Activated gamma-delta T cell treated with Interleukin-2 at 50 U/mL for 16 hours (primary cell): ENCODE results near the gene OR8B3.
A peak's percentile ranks its signal among the peaks of the same experiment; 100 is the strongest.
"Not testable (repeated sequence)": the region's sequence is repeated elsewhere in the genome, so short reads cannot be mapped to it uniquely, and the experiment has no call there.

ENCODE experiments used
- DNase-seq: peaks from one replicate; pipeline ENCODE4 v3.0.0-alpha.2; 2020

Gene OR8B3, protein sequence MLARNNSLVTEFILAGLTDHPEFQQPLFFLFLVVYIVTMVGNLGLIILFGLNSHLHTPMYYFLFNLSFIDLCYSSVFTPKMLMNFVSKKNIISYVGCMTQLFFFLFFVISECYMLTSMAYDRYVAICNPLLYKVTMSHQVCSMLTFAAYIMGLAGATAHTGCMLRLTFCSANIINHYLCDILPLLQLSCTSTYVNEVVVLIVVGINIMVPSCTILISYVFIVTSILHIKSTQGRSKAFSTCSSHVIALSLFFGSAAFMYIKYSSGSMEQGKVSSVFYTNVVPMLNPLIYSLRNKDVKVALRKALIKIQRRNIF

DNA sequence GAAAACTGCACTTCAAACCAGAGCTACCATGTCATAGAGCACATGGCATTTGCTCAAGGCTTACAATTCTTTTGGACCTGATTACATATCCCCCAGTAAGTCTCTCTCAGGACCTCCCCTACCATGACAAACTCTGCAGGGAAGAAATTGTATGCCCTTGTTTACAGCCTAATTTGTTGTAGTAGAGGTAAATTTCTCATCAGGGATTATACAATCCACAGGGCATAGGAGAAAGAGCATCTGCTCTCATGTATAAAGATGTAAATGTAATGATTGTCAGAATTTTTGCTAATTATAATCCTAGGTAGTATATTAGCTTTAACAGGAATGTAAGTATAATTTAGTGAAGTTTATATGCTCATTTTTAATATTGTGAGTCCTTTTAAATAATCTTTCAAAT is at the start of gene OR8B3:
TSS of gene OR8B3 (minus strand) at position 101 of the 400 bp plus-strand sequence. CDS start 1,673 bp downstream, outside the sequence.
- DNase-seq, result no peak

DNA sequence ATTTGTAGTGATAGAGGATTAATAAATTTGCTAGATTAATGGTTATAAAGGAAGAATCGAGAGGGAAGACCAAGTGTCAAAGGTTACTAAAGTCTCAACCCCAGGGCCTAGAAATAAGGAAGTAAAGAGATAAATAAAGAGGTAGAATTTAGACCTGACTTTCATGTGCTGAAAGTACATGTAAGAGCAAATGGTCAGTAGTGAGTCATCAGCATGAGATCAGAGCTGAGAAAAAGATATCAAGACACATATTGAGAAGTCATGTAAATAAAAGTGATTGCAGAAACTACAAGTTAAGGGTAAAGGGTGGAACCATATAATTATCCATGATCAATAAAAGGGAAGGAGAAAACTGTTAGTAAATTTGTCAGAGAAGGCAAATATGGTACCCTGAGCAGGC is 48.1 kb upstream of the OR8B3 start:
- no peak for DNase-seq

DNA sequence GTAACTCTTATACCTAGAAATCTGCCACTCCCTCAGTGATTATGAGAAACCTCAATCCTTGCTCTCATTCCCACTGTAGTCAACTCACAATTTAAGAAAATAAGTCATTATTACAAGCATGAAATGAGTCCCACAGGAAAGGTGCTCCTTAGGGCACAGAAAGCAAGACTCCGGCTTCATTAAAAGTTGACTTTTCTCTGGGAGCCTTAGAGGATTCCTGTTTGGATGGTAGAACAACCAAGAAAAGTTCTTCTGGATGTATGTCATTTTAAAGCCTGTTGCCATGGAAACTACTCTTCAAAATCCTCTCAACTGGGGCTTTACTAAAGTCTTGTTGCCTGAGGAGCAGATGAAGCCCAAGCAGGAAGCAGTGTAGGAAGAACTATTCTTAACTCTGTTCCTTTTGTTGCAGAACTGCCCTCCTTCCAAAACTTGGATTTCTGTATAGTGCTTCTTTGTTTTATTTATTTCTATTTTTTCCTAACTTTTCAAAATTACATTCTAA is 46.9 kb upstream of the OR8B3 start, which contains the start of gene OR8B8:
TSS of gene OR8B8 (minus strand) at position 51 of the 505 bp plus-strand sequence. CDS start 4,611 bp downstream, outside the sequence.
- no peak for DNase-seq

DNA sequence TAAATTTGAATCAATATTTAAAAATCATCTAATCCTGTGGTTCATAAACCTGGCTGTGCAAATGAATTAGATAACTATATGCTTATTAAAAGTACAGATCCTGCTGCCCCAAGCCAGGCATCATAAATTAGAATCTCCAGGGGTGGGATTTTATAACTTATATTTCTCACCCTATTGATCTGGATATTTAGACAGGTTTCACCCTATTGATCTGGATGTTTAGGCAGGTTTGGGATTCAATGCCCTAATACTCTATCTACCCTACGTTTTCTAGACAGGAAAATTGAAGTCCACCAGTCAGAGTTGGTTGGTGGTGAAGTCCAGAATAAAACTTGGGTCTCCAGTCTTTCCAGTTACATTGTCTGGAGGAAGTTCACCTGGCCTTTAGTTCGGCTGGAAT is 44.0 kb upstream of the OR8B3 start:
- DNase-seq, result no peak

DNA sequence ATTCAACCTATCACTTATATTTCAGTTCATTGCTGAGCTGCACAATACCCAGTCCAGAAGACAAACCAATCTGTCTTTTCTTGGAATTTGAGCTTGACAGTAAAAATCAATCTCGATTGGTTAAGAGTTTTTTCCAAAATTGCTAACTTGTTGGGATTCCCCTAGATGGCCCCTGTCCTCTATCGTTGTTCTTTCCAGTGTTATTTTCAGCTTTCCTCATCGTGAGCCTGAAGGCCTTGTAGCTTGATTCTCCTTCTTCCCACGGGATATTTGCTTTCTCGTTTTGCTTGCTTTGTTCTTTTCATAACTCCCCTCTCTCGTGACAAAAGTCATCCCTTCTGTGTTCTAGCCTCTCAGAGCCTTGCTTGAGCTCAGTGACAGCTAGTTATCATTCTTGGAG is 43.6 kb upstream of the OR8B3 start:
- DNase-seq, result no peak

DNA sequence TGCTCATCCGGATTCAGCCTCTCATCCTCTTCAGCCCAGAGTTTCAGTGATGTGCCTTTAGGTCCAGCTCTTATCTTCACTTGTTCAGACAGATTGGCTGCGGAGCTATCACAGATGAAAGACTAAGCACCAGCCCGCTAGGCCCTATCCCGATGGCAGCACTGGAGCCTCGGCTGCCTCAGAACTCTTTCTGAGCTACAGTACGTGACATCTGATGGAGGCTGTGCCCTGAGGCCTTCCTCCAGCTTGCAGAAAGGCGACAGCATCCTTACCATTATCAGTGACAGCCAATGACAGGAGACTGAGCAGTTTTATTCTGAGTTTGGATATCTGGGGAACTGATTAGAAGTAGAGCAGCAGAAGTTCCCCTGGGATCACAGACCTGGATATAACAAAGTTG is 42.7 kb upstream of the OR8B3 start:
- DNase-seq, result no peak

DNA sequence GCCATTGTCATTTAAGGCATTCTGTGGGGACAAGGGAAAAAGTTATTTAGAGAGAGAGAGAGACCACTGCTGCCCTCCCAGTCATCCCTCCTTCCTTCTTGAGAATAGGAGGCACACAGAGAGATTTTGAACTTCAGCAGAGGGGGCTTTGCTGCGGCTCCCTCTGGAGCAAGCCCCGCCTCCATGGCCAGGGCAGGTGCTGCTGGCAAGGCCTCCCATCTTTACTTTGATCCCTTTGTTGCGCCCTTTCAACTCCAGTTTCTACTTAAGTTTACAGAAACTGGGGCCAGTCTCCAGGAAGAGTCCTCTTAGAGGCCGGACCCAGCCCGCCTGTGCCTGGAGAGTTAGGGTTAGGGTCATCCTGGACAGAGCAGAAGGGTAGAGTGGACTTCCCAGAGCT is 42.3 kb upstream of the OR8B3 start:
- DNase-seq, result no peak

DNA sequence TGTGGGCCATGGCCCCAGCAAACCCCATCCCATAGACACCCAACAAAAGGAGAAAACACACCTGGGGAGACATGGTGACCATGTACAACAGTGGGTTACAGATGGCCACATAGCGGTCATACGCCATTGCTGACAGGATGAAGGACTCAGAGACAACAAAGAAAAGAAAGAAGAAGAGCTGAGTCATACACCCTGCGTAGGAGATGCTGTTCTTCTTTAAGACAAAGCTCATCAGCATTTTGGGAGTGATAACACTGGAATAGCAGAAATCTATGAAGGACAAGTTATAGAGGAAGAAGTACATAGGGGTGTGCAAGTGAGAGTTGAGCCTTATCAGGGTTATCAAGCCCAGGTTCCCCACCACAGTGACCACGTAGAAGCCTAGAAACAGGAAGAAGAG is 41.8 kb upstream of the OR8B3 start:
- DNase-seq, result no peak

DNA sequence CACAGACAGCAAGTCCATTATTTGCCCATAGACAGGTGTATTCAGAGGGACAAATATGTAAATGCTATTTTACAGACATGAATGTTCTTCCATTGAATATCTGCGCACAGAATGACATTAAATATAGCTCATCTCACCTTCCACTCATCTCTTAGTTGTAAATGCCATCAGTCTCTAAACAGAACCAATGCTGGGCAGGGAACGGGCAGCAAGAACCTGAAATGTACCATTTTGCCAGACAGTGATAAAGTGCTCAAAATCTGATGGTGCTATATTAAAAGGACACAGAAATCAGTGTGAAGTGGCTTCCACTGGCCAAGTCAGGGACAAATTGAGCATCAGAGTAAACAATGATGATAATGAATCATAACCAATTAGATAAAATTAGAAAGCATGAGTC is 35.9 kb upstream of the OR8B3 start:
- no peak for DNase-seq

DNA sequence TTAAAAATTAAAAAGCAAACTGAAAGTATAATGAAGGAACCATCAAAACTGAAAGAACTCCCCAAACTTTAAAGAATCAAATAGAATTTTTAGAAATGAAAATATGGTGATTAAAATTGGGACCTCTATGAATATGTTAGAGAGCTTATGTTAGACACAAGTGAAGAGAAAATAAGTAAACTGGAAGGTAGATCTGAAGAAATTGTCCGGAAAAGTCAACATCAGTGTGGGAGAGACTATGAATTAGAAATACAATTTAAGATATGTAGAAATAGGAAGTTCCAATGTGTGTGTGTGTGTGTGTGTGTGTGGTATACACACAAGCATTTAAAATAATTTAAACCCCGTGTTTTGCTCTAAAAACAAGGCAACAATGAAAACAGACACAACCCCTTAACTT is 30.8 kb upstream of the OR8B3 start:
- DNase-seq, result no peak

DNA sequence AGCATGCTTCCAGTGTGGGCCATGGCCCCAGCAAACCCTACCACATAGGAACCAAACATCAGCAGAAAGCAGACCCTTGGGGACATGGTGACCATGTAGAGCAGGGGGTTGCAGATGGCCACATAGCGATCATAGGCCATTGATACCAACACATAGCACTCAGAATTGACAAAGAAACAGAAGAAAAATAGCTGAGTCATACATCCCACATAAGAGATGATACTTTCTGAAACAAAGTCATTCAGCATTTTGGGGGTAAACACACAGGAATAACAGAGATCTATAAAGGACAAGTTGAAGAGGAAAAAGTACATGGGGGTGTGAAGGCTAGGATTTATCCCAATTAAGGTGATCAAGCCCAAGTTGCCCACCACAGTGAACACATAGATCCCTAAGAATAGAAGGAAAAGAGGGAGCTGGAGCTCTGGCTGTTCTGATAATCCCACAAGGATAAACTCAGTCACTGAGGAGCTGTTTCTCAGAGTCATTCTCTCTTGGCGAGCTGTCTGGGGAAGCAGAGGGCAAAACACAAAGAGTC is 25.6 kb upstream of the OR8B3 start, which contains the start of gene OR8B4:
TSS of gene OR8B4 (minus strand) at position 488 of the 538 bp plus-strand sequence. CDS start at position 488, 0 bp downstream.
- no peak for DNase-seq

DNA sequence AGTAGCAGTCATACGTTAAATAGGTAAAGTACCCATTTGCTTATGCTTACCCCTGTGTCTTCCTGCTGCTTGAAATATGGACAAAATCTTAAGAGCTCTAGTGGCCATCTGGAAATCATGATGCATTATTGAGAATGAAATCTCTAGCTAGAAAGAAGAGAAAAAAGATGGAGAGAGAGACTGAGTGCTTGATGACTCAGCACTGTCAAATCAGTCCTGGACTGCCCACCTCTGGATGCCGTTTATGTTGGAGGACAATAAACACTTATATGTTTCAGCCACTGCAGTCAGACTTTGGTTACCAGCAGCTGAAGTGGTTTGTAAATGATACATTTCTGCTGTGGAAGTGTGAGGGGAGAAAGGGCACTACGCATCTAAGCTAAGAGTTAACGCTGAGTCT is 22.2 kb upstream of the OR8B3 start:
- DNase-seq, result no peak

DNA sequence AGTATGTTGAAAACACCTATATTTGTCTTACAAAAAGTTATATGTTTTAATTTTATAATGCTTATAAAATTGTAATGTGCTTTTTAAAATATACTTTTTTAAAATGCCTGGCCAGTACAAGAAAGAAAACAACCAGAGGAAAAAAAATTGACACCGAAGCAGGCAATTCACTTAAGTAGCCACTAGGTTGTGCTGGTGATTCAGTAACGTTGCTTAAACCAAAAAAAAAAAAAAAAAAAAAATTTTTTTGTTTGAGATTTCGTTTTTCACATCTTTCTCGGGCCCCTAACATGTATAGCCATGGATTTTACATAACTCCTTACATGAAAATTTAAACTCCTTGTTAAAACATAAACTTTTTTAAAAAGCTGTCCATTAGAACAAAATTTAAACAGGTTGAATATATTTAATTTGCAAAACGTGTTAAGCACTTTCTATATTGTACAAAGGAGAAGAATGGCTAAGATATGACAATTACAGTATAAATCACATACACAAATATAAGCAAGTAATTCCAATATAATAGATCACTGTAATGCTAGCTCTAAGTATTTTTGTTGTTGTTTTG is 16.6 kb upstream of the OR8B3 start:
- DNase-seq, result no peak

DNA sequence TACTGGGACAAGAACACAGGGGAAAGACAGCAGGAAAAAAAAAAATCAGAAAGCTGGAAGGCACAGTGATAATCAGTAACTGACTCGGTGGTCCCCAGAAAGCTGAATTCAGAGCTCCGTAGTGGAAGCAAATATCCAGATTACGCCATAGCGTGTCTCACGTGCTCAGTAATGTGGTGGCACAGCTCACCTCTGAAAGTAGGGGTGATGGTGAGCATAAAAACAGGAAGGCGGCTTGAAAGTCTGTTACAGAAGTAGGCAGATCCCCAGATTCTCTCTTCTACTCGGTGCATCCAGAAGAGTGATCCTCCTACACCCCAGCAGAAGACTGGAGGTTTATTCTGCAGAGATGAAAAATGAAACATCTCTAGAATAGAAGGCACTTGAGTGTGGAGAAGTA is 11.1 kb upstream of the OR8B3 start:
- DNase-seq, result no peak

DNA sequence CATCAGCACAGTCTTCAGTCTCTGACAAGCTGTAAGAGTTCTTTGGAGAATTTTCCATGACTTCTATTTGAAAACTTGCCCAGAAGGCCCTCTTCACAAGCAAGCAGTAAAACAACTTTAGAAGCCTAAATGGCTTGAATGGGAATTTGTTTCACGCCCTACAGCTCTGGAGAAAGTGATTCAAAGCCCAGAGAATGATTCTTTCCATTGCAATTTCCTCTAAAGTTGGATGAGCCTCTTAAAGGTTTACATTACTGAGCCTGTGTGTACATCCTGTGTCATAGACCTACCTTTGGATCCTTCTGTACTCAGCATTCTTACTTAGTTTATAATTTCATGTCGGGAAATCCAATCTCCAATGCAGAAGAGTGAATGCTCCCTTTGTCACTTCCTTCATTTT is 6.8 kb upstream of the OR8B3 start:
- no peak for DNase-seq

DNA sequence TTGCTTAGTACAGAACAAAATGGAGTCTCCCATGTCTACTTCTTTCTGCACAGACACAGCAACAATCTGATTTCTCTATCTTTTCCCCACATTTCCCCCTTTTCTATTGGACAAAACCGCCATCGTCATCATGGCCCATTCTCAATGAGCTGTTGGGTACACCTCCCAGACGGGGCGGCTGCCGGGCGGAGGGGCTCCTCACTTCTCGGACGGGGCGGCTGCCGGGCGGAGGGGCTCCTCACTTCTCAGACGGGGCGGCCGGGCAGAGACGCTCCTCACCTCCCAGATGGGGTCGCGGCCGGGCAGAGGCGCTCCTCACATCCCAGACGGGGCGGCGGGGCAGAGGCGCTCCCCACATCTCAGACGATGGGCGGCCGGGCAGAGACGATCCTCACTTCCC is 4.4 kb upstream of the OR8B3 start:
- DNase-seq, result not testable (repeated sequence)

DNA sequence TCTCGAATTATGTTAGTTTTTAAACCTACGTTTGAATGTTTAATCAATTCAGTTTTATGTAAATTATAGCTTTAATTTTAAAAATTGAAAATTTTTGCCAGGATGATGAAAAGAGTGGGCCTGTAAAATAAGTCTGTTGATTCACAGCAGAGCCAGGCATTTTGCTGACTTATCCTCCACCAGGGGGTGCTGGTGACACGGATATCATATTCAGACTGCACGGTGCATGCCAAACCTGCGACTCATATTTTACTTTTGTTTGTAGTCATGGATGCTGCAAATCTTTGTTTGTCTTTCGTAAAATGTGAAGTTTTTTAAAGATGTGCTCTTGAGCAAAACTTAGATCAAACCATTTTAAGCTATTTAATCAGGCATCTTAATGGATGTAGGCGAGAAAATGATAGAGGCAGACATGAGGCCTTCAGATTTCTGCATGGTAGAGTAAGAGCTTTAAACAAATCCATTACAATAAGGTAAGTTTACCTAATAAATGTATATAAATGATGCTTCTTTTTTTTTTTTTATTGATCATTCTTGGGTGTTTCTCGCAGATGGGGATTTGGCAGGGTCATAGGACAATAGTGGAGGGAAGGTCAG is 3.6 kb upstream of the OR8B3 start:
- DNase-seq, result peak; percentile 12

DNA sequence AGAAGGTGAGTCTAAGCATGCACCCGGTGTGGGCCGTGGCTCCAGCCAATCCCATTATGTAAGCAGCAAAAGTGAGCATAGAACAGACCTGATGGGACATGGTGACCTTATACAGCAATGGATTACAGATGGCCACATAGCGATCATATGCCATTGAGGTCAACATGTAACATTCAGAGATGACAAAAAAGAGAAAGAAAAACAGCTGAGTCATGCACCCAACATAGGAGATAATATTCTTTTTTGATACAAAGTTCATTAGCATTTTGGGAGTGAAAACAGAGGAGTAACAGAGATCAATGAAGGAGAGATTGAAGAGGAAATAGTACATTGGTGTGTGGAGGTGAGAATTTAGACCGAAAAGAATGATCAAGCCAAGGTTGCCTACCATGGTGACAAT is 2.0 kb downstream of the OR8B3 start:
- DNase-seq, result not testable (repeated sequence)

DNA sequence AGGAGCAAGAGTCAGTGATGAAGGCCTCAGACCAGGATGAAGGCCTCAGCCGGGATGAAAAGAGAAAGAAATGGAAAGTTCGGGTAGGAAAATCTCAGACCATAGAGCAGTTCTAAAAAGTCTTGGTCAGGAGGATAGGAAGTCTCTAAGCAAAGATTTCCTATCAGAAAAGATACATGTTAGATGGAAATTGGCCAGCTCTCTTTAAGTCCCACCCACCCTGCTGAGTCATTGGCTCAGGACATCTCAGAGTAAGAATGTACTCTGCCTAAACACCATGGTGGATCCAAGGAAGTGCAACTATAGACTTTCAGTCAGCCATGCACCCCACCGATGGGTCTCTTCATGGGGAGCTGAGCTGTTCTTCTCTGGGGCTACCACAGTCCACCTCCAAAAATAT is 4.4 kb downstream of the OR8B3 start:
- DNase-seq, result no peak

DNA sequence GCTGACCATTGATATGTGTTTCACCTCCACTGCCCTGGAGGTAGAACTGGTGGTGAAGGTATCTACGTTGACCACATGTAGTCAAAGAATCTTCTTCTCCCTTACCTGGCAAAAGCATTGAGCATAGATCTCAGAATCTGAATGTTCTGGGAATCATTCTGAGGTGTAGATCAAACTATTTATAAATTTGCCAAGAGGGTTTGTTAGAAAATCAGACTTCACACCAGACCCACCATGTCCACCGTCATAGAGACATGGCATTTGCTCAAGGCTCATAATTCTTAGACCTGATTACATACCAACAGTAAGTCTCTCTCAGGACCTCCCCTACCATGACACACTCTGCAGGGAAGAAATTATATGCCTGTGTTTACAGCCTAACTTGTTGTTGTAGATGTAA is 14.4 kb downstream of the OR8B3 start, which contains the start of gene OR8B2:
TSS of gene OR8B2 (minus strand) at position 101 of the 400 bp plus-strand sequence. CDS start 1,156 bp downstream, outside the sequence.
- no peak for DNase-seq

DNA sequence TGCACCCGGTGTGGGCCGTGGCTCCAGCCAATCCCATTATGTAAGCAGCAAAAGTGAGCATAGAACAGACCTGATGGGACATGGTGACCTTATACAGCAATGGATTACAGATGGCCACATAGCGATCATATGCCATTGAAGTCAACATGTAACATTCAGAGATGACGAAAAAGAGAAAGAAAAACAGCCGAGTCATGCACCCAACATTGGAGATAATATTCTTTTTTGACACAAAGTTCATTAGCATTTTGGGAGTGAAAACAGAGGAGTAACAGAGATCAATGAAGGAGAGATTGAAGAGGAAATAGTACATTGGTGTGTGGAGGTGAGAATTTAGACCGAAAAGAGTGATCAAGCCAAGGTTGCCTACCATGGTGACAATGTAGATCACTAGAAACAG is 16.0 kb downstream of the OR8B3 start:
- DNase-seq, result not testable (repeated sequence)

DNA sequence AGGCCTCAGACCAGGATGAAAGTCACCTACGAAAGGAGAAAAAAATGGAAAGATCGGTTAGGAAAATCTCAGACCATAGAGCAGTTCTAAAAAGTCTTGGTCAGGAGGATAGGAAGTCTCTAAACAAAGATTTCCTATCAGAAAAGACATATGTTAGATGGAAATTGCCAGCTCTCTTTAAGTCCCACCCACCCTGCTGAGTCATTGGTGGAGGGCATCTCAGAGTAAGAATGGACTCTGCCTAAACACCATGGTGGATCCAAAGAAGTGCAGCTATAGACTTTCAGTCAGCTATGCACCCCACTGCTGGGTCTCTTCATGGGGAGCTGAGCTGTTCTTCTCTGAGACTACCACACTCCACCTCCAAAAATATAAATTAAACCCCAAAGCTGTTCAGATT is 18.2 kb downstream of the OR8B3 start:
- DNase-seq, result no peak

DNA sequence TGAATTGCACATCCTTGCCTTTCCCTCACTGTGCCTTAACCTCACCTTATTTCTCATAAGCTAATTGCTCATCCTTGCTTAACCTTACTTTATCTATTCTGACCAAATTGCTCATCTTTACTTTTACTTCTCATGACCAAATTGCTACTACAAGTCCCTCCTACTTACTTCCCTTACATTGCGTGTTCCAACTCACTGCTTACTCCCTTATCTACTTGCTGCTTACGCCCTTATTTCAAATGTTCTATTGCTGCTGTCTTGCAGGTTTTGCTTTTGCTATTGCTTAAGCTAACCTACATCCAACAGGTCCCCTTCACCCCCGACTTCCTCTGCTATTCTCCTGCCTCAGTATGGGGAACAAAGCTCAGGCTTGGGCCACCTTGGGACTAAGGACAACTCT is 22.5 kb downstream of the OR8B3 start:
- no peak for DNase-seq

DNA sequence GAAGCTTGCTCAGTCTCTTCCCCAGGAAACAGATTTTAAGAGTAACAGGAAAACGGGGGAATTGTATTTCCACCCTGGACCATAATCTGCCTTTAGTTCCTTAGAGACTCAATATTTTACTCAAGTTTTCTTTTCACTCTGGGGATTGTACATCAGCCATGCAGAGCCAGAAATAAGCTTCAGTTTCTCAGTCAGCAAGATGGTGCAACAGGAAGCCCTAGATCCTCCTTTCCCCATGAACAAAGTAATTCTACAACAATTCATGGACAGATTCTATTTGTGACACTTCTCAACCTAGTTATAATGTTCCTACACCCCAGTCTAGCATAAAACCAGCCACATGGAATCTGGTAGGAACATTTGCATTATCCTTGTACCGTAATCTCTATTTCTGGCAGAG is 39.3 kb downstream of the OR8B3 start:
- DNase-seq, result no peak
